Stimulated activated naive B cell treated with anti-CD40 and anti-IgM and Interleukin-4, amounts not matched to agents 10 μg/mL and 1 μg/mL and 100 μg/mL, for 72 hours (primary cell): ENCODE measurements around the gene SLC1A5.

ENCODE experiments used
- ATAC-seq, 2 donors: fragments of 150-1000 bp; cut with Tn5 transposase; replicated peaks; 2 replicates each; pipeline ENCODE4 v1.10.0; 2021; ENCODE audit warnings: moderate library complexity in 1 of 2
- DNase-seq: peaks from one replicate; pipeline ENCODE4 v3.0.0; 2021
- H3K27ac Mint-ChIP-seq: one replicate; pipeline ENCODE4 v1.8.0; 2022; ENCODE audit warnings: mild to moderate bottlenecking, mixed read lengths
- H3K27me3 Mint-ChIP-seq, 2 donors: one replicate each; pipeline ENCODE4 v1.8.0; 2022; ENCODE audit warnings: mixed read lengths in 2 of 2
- H3K36me3 Mint-ChIP-seq, 2 donors: one replicate each; pipeline ENCODE4 v1.8.0; 2022; ENCODE audit warnings: mixed read lengths in 2 of 2, mild to moderate bottlenecking in 1 of 2
- H3K4me1 Mint-ChIP-seq, 2 donors: one replicate each; pipeline ENCODE4 v1.8.0; 2022; ENCODE audit warnings: mixed read lengths in 2 of 2, mild to moderate bottlenecking in 1 of 2
- H3K4me3 Mint-ChIP-seq, 2 donors: one replicate each; pipeline ENCODE4 v1.8.0; 2022; ENCODE audit warnings: mild to moderate bottlenecking in 2 of 2, mixed read lengths in 2 of 2, moderate library complexity in 1 of 2
- H3K9me3 Mint-ChIP-seq, 2 donors: one replicate each; pipeline ENCODE4 v1.8.0; 2022; ENCODE audit warnings: mixed read lengths in 2 of 2, mild to moderate bottlenecking in 1 of 2

Gene SLC1A5

GRCh38 chr19:46725036-46725820 is 63.2 kb downstream of the SLC1A5 start:
- H3K27ac Mint-ChIP-seq = no peak overlapping the region
- no peak overlapping the region for H3K4me3 Mint-ChIP-seq
- peaks cover 70 to 73% of the 10 kb centered on the region in 2 donors for H3K36me3 Mint-ChIP-seq
- H3K4me1 Mint-ChIP-seq = peaks cover 67 to 83% of the 10 kb centered on the region in 2 donors
- no peaks in the 10 kb centered on the region for H3K27me3 Mint-ChIP-seq
- DNase-seq (no peak), ATAC-seq (no peak)
- H3K9me3 Mint-ChIP-seq = no peaks in the 10 kb centered on the region
